LNCaP clone FGC (cell line): ENCODE measurements around the gene RAD51B.

Source experiments
- DNase-seq: peaks from one replicate; pipeline ENCODE4 v3.0.0-alpha.2; 2011; ENCODE audit warnings: low read depth
- H3K4me3 ChIP-seq: 2 replicates; pipeline ENCODE4 v1.5.1; 2011; ENCODE audit warnings: mild to moderate bottlenecking, low read depth, low read length, control low read depth
- TF ChIP-seq, protein P1 (sequence below): IDR thresholded peaks from 2 replicates; pipeline ENCODE4 v1.5.1; 2012; ENCODE audit warnings: mild to moderate bottlenecking; ENCODE audit not compliant: control insufficient read depth, insufficient read depth; ENCODE audit errors: extremely low read depth

RAD51B gene

DNA sequence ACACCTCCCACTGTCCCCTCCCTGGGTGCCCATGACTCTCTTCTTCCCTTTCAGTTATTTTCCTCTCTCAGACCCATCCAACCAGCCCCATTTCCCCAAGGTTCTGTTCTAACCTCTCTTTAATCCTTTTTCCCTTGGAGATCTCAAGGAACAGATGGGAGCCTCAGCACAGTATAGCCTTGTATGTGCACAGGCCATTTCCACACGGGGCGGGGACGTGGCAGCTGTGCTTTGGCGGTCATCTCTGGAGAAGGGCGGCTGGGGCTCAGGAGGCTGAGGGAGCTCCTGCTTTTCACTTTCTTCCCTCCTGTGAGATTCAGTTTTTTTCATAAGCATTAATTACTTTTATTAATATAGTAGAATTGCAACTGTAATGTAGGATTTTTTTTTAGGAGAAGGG lies 761.1 kb downstream of the RAD51B start:
- H3K4me3 ChIP-seq, result no peak overlapping the region
- no peak for DNase-seq
- TF ChIP-seq, protein P1, sequence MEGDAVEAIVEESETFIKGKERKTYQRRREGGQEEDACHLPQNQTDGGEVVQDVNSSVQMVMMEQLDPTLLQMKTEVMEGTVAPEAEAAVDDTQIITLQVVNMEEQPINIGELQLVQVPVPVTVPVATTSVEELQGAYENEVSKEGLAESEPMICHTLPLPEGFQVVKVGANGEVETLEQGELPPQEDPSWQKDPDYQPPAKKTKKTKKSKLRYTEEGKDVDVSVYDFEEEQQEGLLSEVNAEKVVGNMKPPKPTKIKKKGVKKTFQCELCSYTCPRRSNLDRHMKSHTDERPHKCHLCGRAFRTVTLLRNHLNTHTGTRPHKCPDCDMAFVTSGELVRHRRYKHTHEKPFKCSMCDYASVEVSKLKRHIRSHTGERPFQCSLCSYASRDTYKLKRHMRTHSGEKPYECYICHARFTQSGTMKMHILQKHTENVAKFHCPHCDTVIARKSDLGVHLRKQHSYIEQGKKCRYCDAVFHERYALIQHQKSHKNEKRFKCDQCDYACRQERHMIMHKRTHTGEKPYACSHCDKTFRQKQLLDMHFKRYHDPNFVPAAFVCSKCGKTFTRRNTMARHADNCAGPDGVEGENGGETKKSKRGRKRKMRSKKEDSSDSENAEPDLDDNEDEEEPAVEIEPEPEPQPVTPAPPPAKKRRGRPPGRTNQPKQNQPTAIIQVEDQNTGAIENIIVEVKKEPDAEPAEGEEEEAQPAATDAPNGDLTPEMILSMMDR, result no peak

DNA sequence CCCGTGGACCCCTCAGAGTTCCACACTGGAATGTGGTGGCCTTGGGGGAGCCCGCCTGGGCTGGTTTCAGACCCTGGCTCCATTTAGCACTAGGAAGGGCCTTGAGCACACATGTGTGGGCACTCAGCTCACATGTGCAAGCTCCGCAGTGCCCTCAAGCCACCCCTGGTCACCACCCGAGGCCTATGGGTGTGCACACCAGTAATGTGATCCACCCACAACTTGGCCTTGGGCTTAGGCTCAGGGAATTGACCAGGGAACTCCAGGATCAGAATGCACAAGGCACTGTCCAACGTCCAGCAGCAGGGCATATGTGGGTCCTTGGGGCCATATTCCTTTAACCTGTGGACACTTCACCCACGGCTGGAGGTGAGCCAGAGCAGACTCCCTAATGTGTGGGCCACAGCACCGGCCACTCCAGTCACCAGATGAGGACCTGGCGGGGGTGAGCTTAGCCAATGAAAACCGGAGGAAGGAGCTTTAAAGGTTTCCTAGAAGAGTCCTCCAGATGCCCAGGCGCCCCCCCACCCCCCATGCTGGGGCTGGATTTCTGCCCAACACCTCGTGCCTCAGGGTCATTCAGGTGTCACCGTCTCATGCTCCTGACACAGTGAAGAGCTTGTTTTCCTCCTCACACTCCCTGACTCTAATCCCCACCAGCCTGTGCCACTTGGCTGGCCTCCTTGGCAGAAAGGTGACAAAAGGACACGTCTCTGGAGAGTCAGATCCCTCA lies 764.1 kb downstream of the RAD51B start:
- DNase-seq, result no peak
- H3K4me3 ChIP-seq, result no peak overlapping the region
- TF ChIP-seq, protein P1, result no peak

DNA sequence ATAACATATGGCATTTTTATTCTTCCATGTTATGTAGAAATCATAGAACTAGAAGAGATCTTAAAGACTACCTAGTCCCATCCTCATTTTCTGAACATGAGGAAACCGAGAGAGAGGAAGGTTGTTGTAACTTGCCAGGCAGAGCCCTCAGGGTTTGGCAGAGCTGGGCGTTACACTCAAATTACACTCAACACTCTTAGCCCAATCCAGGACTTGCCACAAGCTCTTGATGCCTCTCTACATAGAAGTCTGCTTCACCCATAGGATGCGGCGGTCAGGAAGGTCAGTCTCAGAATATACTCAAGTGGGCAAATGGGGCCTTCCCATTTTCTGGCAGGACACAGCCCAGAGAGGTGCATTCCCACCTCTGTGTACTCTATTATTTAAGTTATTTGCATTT lies 765.2 kb downstream of the RAD51B start:
- TF ChIP-seq, protein P1, result no peak
- DNase-seq, result no peak
- no peak overlapping the region for H3K4me3 ChIP-seq

DNA sequence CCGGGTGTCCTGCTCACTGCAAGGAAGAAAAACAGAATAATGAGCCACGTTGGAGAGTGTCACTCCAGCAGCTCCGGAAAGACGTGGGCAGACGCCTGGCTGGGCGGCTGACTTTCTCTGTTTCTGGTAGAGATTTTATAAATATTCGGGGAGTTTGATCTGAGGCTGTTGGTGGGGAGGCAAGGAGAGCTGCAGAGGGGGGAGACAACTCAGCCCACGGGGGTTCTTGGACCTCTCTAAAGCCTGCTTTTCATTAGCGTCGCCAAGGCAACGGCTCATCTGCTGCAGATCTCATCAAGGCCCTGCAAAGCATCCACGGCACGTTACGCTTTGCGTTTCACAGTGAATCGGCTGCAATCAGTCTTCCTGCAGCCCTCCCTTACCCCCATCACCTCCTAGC lies 766.1 kb downstream of the RAD51B start:
- no peak overlapping the region for H3K4me3 ChIP-seq
- TF ChIP-seq, protein P1, result no peak
- no peak for DNase-seq

DNA sequence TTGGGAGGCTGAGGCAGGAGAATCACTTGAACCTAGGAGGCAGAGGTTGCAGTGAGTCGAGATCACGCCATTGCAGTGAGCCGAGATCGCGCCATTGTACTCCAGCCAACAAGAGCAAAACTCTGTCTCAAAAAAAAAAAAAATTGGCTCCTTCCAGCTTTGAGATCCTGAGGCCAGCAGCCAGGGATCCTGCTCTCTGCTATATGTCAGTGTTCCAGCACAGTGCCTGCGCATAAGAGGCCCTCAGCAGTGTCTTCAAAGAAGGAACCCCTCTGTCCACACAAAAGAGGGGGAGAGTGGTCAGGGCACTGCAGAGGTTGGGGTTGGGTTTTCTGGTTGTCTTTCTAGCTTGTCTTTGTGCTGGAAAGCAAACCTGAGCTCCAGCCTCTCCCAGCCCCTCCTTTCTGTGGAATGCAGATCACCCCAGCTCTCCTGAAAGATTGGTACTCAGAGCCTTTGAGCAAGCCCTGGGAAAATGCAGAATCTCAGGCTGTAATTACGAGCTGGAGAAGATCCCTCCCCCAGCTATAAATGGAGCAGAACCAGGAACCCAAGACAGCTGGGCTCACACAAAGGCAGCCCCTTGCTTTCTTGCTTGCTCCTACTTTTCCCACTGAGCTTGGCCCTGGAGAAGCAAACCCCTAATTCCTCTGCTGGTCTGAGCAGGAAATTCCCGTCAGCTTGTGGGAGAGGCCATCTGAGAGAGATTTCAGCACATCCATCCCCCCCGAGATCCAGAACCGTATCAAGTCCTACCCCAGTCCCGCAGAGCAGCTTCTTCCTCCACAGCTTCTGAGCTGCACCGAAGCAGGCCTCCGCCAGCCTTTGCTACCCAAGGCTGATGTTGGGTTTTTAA lies 767.5 kb downstream of the RAD51B start:
- H3K4me3 ChIP-seq, result no peak overlapping the region
- DNase-seq, result no peak
- TF ChIP-seq, protein P1, result no peak

DNA sequence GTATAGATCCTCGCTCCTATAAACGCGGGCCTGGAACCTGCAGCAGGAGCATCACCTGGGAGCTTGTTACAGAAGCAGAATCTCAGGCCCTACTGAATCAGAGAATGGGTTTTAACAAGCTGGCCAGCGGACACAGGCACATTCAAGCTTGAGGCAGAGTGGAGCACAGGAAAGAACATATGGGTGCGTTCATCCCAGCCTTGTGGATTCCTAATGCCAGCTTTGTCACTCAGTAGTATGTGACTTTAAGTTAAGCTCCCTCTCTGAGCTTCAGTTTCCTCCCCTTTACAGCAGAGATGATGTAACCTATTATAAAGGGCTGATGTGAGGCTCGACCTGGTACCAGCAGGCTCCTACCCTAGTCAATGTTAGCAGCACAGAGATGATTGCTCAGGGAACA lies 768.4 kb downstream of the RAD51B start:
- DNase-seq, result no peak
- TF ChIP-seq, protein P1, result no peak
- H3K4me3 ChIP-seq, result no peak overlapping the region
